ENCODE data around the gene KIF5B. TPM values are rescaled to one million over a fixed set of nuclear protein-coding genes. Genes with fewer than 3 reads are reported as not detected.

The KIF5B gene
- total and polyA plus RNA-seq, 2 of the 4 experiments (the other 2 are of a cell fraction), result 33.5 to 68.5 TPM

- Histone ChIP-seq H2BK5ac (ENCODE audit: low read depth, low read length, poor library complexity, severe bottlenecking) (peak overlapping the region; percentile 24), H3K27ac (ENCODE audit: insufficient read depth, low read length) (no peak overlapping the region; the same call in 1 of the 2 replicates), H3K36me3 (ENCODE audit: control insufficient read depth, insufficient read depth, low read length) (peaks cover 10% of the 10 kb centered on the region), H2BK120ac (ENCODE audit: low read depth, low read length) (no peak overlapping the region), H3K4ac (ENCODE audit: low read depth, low read length) (no peak overlapping the region), H2AK9ac (replicated peaks; ENCODE audit: low read depth, low read length, poor library complexity) (no peak overlapping the region), H2AFZ (replicated peaks; ENCODE audit: low read length, poor library complexity) (no peak overlapping the region), H4K20me1 (ENCODE audit: insufficient read depth, low read length) (peaks cover 85% of the 10 kb centered on the region), H3K56ac (ENCODE audit: extremely low read depth, insufficient read depth, low read length) (no peak overlapping the region), H3K14ac (replicated peaks; ENCODE audit: low read depth, low read length) (peak overlapping the region; percentile 28), H2BK15ac (ENCODE audit: low read depth, low read length) (no peak overlapping the region), H3K9ac (ENCODE audit: low read depth, low read length) (no peak overlapping the region), H3K4me3 (ENCODE audit: insufficient read depth, low read depth, low read length) (no peak overlapping the region), H3K4me2 (ENCODE audit: low read depth, low read length) (peak overlapping the region; percentile 31; the same call in 1 of the 2 replicates), H3K9me1 (ENCODE audit: insufficient read depth, low read length) (peaks cover 9% of the 10 kb centered on the region), H3K18ac (ENCODE audit: low read depth, low read length) (no peak overlapping the region), H3K9me3 (ENCODE audit: control insufficient read depth, insufficient read depth, low read length) (no peaks in the 10 kb centered on the region), H2BK20ac (ENCODE audit: low read depth, low read length) (no peak overlapping the region), H2AK5ac (ENCODE audit: low read depth, low read length) (peak overlapping the region; percentile 34; the same call in 1 of the 2 replicates), H4K5ac (ENCODE audit: low read depth, low read length) (no peak overlapping the region), H4K8ac (ENCODE audit: low read depth in 2 of 2, low read length in 2 of 2) (no peak overlapping the region), H3K23ac (ENCODE audit: low read depth, low read length) (peak overlapping the region; percentile 41; the same call in 1 of the 2 replicates), H4K91ac (ENCODE audit: insufficient read depth, low read depth, low read length) (no peak overlapping the region), H3K4me1 (ENCODE audit: control insufficient read depth, insufficient read depth, low read length) (peaks cover 11% of the 10 kb centered on the region), H3K79me1 (ENCODE audit: low read depth in 1 of 2, low read length in 2 of 2) (peaks cover 5 to 52% of the 10 kb centered on the region in 2 experiments), H3K27me3 (ENCODE audit: control insufficient read depth, insufficient read depth, low read length) (no peaks in the 10 kb centered on the region)
- TF ChIP-seq USF2 (IDR thresholded peaks at IDR 0.05; ENCODE audit: low read depth, low read length), result peak; percentile 8; the same call in 1 of the 2 replicates
- TF ChIP-seq CEBPB (IDR thresholded peaks at IDR 0.05; ENCODE audit: low read depth, low read length), result no peak
- dilution Hi-C loops (cut with HindIII; ENCODE audit: low sequenced_read_pairs, unreplicated experiment), result no loop called here
- WGBS, 2 experiments (ENCODE audit: extremely low coverage in 2 of 2, insufficient read length in 1 of 2), result no CpG with 5 or more reads among the region's 6 CpGs
- DNase-seq, result no peak
- intact Hi-C loops (cut with micrococcal nuclease), result loop anchor here (10.0 kb wide), 1 partner anchor 155 kb away; no protein-coding TSS in a partner anchor
- BruUV-seq (replicated peaks), result no TSS peak
- no peak for ATAC-seq (ENCODE audit: low read depth)
- POLR2A ChIA-PET (ENCODE audit: unreplicated experiment), result no interaction called here
- in situ Hi-C loops (cut with MboI; ENCODE audit: low sequenced_read_pairs), result no loop called here
- CTCF ChIA-PET, result no interaction called here
These were observed 6.0 kb downstream of the KIF5B start for GRCh38 chr10:32050177-32050576.
